GM18505 (cell line): ENCODE results near the gene GABRD.

Experiments used
- ATAC-seq: cut with Tn5 transposase; IDR thresholded peaks from one replicate; pipeline ENCODE4 v1.9.1; 2021; ENCODE audit not compliant: unreplicated experiment
- POLR2A ChIP-seq: IDR thresholded peaks from 4 replicates; pipeline ENCODE4 v1.6.1; 2011; ENCODE audit warnings: borderline replicate concordance; ENCODE audit not compliant: insufficient read depth, insufficient read length; ENCODE audit errors: extremely low read depth

Gene GABRD

GRCh38 chr1:2014741-2015735, 4.1 kb upstream of the GABRD start:
- no peak for ATAC-seq
- no peak for TF ChIP-seq POLR2A

GRCh38 chr1:2016123-2016522, 3.0 kb upstream of the GABRD start:
- no peak for TF ChIP-seq POLR2A
- ATAC-seq, result no peak

GRCh38 chr1:2018217-2019171, 651 bp upstream of the GABRD start:
- no peak for ATAC-seq
- no peak for TF ChIP-seq POLR2A

- TF ChIP-seq POLR2A, result no peak
- ATAC-seq, result no peak
These were observed 595 bp downstream of the GABRD start for GRCh38 chr1:2019571-2020309.

GRCh38 chr1:2020310-2020655, 1.1 kb downstream of the GABRD start:
- ATAC-seq, result no peak
- TF ChIP-seq POLR2A, result no peak

- no peak for TF ChIP-seq POLR2A
- ATAC-seq, result no peak
These were observed 2.4 kb downstream of the GABRD start for GRCh38 chr1:2021550-2021949.

- no peak for TF ChIP-seq POLR2A
- ATAC-seq, result no peak
These were observed 3.1 kb downstream of the GABRD start for GRCh38 chr1:2022063-2022770.

GRCh38 chr1:2023187-2023586, 4.0 kb downstream of the GABRD start:
- ATAC-seq, result no peak
- no peak for TF ChIP-seq POLR2A

- no peak for TF ChIP-seq POLR2A
- ATAC-seq, result no peak
These were observed 5.3 kb downstream of the GABRD start for GRCh38 chr1:2024451-2024850.

GRCh38 chr1:2024887-2025286, 5.7 kb downstream of the GABRD start:
- TF ChIP-seq POLR2A, result no peak
- no peak for ATAC-seq

GRCh38 chr1:2025491-2025981, 6.4 kb downstream of the GABRD start:
- no peak for TF ChIP-seq POLR2A
- no peak for ATAC-seq

- no peak for ATAC-seq
- no peak for TF ChIP-seq POLR2A
These were observed 8.9 kb downstream of the GABRD start for GRCh38 chr1:2027961-2028583.

- ATAC-seq, result no peak
- no peak for TF ChIP-seq POLR2A
These were observed 9.9 kb downstream of the GABRD start for GRCh38 chr1:2028870-2029560.
